GM18499 (cell line): ENCODE data around the gene HERPUD1.
"Not testable (repeated sequence)": the region's sequence is repeated elsewhere in the genome, so short reads cannot be mapped to it uniquely, and the experiment has no call there.

Experiments
- ATAC-seq: cut with Tn5 transposase; IDR thresholded peaks from one replicate; pipeline ENCODE4 v1.9.1; 2021; ENCODE audit warnings: moderate number of reproducible peaks; ENCODE audit not compliant: insufficient read depth, unreplicated experiment

HERPUD1 gene

DNA sequence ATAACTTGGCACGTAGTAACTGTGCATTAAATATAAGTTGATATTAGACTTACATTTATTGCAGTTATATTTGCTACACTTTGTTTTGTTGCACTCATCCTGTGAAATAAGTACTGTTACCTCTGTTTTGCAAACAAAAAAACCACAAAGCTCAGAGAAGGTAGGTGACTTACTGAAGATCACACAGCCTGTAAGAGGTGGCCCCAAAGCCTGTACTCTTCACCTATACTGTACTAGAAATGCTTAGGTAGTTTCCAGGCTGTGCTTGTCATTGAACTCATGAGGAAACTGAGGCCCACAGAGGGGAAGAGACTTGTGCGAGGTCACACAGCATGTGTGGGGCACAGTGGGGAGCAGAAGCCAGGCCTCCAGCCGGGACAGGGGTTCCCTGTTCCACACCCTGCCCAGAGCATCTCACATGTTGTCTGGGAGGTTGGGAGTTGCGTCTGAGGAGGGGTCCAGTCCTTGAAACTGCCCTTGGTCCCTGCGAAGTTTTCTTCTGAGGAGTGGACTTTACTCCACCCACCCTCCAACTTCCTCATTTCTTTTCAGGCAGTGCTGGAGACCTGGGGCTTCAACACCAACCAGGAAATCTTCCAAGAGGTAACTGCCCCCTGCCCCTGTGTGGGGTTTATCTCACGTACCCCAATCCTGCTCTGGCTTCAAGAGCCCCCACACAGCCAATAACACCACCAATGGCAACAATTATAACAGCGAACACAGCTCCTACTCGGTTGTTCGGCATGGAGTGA is 42.8 kb downstream of the HERPUD1 start:
- ATAC-seq, result no peak

GRCh38 chr16:56975714-56976113 is 43.8 kb downstream of the HERPUD1 start:
- no peak for ATAC-seq

- ATAC-seq, result no peak
These were observed 45.3 kb downstream of the HERPUD1 start for GRCh38 chr16:56977216-56977615.

DNA sequence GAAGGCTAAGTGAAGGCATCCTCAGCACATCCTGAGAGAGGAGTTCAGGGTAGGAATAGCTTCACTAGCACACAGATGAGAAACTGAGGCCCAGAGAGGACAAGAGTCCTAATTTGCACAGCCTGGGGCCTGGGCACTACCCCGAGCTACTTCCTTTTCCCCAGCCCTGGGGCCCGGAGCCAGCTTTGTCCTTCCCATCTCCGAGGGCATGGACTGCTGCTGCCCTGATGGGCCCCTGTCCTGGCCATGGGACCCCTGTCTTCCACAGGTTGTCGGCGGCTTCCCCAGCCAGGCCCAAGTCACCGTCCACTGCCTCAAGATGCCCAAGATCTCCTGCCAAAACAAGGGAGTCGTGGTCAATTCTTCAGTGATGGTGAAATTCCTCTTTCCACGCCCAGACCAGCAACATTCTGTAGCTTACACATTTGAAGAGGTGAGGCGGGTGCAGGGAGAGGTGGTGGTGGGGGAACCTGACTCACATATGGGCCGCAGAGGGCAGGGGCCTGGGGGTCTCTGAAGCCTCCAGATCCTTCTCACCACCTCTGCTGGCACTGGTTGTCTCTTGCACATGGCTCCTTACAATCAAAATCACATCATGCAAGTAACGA is 46.0 kb downstream of the HERPUD1 start:
- no peak for ATAC-seq

- no peak for ATAC-seq
These were observed 48.2 kb downstream of the HERPUD1 start for GRCh38 chr16:56980201-56980535.

GRCh38 chr16:56980792-56981724 is 49.1 kb downstream of the HERPUD1 start:
- ATAC-seq, result no peak

DNA sequence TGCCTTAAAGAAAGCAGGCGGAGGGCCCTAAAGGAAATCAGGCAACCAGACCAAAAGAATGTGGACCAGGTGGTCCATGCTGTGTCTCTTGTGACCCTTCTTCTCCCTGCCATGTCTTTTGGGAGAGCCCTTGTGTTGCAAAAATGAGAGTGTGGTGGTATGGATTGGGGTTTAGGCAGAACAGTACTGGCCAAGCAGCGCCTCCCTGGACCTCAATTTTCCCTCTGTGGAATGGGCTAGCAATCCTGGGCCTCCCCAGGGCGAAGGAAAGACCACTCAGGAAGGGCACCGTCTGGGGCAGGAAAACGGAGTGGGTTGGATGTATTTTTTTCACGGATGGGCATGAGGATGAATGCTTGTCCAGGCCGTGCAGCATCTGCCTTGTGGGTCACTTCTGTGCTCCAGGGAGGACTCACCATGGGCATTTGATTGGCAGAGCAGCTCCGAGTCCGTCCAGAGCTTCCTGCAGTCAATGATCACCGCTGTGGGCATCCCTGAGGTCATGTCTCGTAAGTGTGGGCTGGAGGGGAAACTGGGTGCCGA is 49.9 kb downstream of the HERPUD1 start:
- ATAC-seq, result no peak

GRCh38 chr16:56982695-56983094 is 50.8 kb downstream of the HERPUD1 start:
- no peak for ATAC-seq

GRCh38 chr16:56983211-56983751 is 51.3 kb downstream of the HERPUD1 start:
- ATAC-seq, result no peak

- no peak for ATAC-seq
These were observed 52.7 kb downstream of the HERPUD1 start for GRCh38 chr16:56984639-56985038.

DNA sequence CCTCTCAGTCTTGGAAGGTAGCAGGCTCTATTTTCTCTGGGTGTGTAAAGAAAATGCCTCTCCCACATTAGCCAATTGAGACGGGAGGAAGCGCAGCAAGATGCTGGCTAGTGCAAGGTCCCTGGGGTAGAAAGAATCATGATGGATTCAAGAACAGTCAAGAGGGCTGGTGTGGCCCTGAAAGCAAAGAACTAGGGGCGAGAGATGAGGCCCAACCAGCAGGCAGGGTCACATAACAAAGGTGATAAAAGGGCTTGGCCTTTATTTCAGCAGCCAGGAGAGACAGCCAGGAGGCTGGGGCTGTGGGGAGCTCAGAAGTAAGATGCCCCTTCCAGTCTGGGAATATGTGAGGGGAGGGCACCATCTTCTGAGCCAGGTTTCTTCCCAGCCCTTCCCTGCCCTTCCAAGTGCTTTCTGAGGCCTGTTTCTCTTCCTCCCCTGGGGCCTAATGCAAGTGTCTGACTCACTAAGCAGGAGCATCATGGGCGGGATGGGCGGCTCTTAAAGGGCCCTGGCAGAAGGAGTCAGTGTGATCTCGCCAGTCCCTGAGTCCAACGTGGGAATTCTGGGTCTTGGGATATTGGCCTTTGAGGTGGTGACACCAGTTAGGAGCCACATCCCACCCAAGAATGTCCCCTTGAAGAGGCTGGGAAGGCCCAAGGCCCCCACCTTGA is 53.5 kb downstream of the HERPUD1 start:
- ATAC-seq, result no peak

GRCh38 chr16:56985962-56986360 is 54.0 kb downstream of the HERPUD1 start:
- no peak for ATAC-seq

GRCh38 chr16:56986361-56986760 is 54.4 kb downstream of the HERPUD1 start:
- no peak for ATAC-seq

DNA sequence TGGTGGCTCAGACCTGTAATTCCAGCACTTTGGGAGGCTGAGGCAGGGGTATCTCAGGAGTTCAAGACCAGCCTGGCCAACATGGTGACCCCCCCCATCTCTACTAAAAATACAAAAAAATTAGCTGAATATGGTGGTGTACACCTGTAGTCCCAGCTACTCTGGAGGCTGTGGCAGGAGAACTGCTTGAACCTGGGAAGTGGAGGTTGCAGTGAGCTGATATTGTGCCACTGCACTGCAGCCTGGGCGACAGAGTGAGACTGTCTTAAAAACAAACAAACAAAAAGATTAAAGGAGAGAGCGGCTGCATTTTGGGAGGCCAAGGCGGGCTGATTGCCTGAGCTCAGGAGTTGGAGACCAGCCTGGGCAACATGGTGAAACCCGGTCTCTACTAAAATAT is 55.0 kb downstream of the HERPUD1 start:
- ATAC-seq, result not testable (repeated sequence)

GRCh38 chr16:56987692-56988091 is 55.8 kb downstream of the HERPUD1 start:
- no peak for ATAC-seq

DNA sequence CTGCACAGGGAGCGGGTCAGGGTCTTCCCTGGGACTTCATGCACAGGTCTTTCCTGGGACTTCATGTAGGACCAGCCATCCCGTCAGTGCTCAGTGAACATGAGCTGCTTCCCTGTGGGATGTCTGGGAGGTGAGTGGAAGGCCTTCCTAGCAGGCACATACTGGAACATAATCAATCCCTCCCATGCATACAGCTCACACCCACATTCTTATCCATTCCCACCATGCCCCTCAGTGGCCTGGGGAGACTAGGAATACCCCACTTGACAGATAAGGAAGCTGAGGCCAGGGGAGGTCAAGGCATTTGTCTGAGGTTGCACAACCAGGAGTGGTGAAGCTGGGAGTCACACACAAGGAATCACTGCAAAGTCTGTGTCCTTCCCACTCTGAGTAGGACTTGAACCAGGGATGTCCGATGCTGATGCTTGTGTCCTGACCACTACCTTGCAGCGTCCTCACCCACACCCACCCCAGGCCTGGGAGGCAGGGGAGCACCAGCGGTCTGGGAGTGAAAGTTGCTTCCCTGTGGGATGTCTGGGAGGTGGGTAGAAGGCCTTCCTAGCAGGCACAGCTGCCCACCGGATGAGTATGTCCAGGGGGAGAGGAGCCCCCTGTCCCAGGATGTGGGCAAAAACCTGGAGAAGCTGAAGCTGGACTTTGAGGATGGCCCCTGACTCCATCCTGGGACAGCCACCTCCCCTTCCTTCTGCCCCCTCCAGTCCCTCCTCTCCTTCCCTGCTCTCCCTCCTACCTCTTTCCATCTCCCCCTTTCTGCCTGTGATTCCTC is 56.4 kb downstream of the HERPUD1 start:
- no peak for ATAC-seq

DNA sequence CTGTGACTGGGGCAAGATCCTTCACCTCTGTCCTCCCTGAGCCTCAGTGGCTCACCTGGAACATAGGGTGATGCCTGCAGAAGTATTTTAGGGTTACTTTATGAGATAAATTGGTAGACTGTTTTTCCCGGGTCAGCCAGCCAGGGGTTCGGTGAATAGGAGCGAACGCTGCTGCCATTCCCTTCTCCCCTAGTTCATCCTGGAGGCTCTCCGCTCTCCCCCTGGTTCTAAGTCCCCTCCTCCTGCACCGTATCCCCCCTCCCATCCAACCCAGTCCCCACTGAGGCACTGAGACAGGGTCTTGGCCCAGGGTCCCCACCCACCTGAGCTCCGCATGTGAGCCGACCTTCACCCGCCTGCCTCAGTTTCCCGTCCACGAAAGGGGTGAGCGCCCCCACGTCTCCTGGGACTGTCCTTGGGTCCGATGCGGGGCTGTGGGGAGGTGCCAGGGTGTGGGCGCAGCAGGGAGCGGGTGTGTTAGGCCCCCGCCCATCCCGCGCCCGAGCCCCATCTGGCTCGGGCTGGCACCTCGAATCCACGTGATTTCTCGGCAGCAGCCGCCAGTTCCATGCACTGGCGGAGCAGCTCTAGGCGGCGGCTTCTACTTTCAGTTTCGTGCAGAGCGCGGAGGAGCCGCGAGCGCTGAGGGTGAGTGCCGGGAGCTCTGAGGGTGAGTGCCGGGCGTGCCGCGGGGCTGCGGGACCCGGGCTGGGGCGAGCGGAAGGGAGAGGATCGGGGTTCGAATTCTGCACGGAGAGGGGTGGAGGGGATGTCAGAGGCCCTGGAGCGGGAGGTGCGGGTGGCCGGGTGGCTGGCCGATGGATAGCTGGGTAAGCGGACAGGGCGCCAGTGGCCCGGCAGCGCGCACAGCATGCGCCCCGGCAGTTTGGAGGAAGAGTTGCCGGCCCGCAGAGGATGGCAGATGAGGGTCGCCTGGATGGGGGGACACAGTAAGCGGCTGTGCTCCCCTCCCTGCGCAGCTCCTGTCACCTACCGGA is 57.3 kb downstream of the HERPUD1 start, which contains the start of gene NLRC5:
Gene NLRC5, plus strand, starts transcription at position 610 of the 998 bp plus-strand sequence. CDS start 31,156 bp downstream, outside the sequence.
- ATAC-seq, result no peak

- no peak for ATAC-seq
These were observed 58.0 kb downstream of the HERPUD1 start for GRCh38 chr16:56989988-56990387.
